ENCODE data around the gene ST8SIA2.

GRCh38 chr15:92409521-92409920 is 15.8 kb downstream of the ST8SIA2 start:
- TF ChIP-seq FOXP2 (optimal IDR thresholded peaks at IDR 0.05; ENCODE audit: control extremely low read depth, extremely low read length, insufficient read depth) = no peak
- no peak for TF ChIP-seq POLR2AphosphoS5 (IDR thresholded peaks at IDR 0.05; ENCODE audit: borderline replicate concordance, low read depth, low read length)
- TF ChIP-seq EZH2 (IDR thresholded peaks at IDR 0.05) = no peak

Data from SK-N-MC (cell line).